ENCODE measurements around the gene HS2ST1. TPM values are rescaled to one million over a fixed set of nuclear protein-coding genes. Genes with fewer than 3 reads are reported as not detected.

The HS2ST1 gene
- total RNA-seq, 1 donor from 2014 or later, result 13.4 TPM

DNA sequence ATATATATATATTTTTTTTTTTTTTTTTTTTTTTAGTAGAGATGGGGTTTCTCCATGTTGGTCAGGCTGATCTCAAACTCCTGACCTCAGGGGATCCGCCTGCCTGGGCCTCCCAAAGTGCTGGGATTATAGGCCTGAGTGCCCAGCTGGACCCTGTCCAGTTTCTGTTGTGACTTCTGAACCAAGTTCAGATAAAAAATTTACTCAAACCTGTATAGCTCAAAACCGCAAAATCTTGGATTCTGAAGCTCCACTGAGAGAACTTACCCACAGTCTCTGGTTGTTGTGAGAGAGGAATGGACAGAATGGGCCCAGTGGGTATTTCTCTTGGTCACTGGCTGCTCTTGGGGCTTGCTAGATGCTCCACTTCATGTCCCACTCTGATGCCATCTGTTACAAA lies 76.4 kb downstream of the HS2ST1 start:
- no peak for DNase-seq (ENCODE audit: low read depth)
- H3K27me3 ChIP-seq (ENCODE audit: control insufficient read depth, insufficient read depth, low read length), result no peaks in the 10 kb centered on the region
- H3K36me3 ChIP-seq (ENCODE audit: control insufficient read depth, insufficient read depth, low read length), result no peaks in the 10 kb centered on the region
- no peak overlapping the region for H3K4me3 ChIP-seq (ENCODE audit: low read depth, low read length)
- TF ChIP-seq, protein P1, sequence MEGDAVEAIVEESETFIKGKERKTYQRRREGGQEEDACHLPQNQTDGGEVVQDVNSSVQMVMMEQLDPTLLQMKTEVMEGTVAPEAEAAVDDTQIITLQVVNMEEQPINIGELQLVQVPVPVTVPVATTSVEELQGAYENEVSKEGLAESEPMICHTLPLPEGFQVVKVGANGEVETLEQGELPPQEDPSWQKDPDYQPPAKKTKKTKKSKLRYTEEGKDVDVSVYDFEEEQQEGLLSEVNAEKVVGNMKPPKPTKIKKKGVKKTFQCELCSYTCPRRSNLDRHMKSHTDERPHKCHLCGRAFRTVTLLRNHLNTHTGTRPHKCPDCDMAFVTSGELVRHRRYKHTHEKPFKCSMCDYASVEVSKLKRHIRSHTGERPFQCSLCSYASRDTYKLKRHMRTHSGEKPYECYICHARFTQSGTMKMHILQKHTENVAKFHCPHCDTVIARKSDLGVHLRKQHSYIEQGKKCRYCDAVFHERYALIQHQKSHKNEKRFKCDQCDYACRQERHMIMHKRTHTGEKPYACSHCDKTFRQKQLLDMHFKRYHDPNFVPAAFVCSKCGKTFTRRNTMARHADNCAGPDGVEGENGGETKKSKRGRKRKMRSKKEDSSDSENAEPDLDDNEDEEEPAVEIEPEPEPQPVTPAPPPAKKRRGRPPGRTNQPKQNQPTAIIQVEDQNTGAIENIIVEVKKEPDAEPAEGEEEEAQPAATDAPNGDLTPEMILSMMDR (IDR thresholded peaks at IDR 0.05; ENCODE audit: insufficient read depth, low read length, poor library complexity, severe bottlenecking), result no peak

DNA sequence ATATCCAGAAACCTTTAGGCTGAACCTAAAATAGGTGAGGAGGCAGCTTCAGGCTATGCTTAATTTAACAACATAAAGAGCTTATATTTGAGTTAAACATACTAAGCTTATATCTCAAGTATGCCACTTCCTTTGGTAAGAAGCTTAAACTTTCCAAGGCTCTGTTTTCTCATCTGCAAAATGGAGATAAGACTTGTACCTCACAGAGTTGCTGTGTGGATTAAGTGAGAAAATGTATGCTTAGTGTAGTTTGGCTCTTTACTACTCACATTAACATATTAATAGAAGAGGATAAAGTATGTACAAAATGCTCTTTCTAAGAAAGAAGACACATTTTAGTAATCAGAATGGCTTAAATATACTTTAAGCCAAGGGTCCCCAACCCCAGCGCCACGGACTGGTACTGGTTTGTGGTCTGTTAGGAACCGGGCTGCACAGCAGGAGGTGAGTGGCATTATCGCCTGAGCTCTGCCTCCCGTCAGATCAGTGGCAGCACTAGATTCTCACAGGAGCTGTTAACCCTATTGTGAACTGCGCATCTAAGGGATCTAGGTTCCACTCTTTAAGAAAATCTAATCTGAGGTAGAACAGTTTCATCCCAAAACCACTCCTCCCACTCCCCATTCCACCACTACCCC lies 77.2 kb downstream of the HS2ST1 start:
- TF ChIP-seq, protein P1 (IDR thresholded peaks at IDR 0.05; ENCODE audit: insufficient read depth, low read length, poor library complexity, severe bottlenecking), result no peak
- no peaks in the 10 kb centered on the region for H3K36me3 ChIP-seq (ENCODE audit: control insufficient read depth, insufficient read depth, low read length)

DNA sequence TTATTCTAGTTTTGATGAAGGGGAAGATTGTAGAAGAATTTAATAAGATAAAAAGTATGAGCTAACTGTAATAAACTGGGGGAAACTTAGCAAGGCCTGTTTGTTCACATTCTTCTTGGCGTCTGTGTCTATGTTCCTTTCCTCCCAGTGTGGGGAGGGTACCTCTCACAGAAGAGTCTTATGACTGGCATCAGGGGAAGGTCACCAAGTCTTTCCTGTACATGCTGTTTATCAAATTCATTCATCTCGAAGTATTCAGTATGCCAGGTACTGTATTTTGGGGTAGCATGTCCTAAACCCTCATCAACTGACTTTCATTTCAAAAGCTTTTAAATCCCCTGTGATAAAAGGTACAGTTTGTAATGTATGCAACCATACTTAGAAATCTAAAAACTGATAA lies 78.4 kb downstream of the HS2ST1 start:
- Histone ChIP-seq H3K4me3 (ENCODE audit: low read depth, low read length) (no peak overlapping the region), H3K27me3 (ENCODE audit: control insufficient read depth, insufficient read depth, low read length) (no peaks in the 10 kb centered on the region), H3K36me3 (ENCODE audit: control insufficient read depth, insufficient read depth, low read length) (no peaks in the 10 kb centered on the region)
- DNase-seq (ENCODE audit: low read depth), result no peak
- TF ChIP-seq, protein P1 (IDR thresholded peaks at IDR 0.05; ENCODE audit: insufficient read depth, low read length, poor library complexity, severe bottlenecking), result no peak

More for the DNA sequence above, 77.2 kb downstream of the HS2ST1 start:
- Histone ChIP-seq H3K4me3 (ENCODE audit: low read depth, low read length) (no peak overlapping the region), H3K27me3 (ENCODE audit: control insufficient read depth, insufficient read depth, low read length) (no peaks in the 10 kb centered on the region)
- no peak for DNase-seq (ENCODE audit: low read depth)

DNA sequence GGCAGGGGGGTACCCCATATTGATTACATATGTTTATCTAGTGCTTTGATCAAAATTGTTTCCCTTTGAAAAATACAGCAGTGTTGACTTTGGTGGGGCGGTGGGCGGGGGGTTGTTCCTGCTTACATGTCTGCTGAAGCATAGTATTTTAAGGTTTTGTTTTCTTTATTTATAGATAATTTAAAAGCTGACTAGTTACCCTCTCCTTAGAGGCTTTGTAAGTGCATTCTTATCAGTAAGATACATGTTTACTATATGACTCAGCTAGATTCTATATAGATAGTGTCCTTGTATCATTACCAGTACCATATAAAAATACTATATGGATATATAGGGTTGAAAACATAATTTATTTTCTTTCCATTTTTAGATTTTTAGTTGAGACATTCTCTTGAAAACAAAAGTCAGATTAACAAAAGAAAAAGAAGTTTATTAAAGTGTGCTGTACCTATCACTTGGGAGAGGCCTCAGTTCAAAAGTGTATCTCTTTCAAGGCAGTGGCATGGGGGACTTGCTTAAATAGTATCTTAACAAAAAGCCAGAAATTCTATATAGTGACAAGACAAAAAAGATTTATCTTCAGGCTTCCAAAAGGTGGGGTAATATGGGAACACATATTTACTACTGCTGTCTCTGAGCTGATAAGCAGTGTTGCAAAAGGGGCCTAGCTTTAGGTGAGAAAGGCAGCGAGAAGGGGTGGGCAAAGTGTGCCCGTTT lies 79.0 kb downstream of the HS2ST1 start:
- Histone ChIP-seq H3K27me3 (ENCODE audit: control insufficient read depth, insufficient read depth, low read length) (no peaks in the 10 kb centered on the region), H3K36me3 (ENCODE audit: control insufficient read depth, insufficient read depth, low read length) (no peaks in the 10 kb centered on the region), H3K4me3 (ENCODE audit: low read depth, low read length) (no peak overlapping the region)
- TF ChIP-seq, protein P1 (IDR thresholded peaks at IDR 0.05; ENCODE audit: insufficient read depth, low read length, poor library complexity, severe bottlenecking), result no peak
- DNase-seq (ENCODE audit: low read depth), result no peak

DNA sequence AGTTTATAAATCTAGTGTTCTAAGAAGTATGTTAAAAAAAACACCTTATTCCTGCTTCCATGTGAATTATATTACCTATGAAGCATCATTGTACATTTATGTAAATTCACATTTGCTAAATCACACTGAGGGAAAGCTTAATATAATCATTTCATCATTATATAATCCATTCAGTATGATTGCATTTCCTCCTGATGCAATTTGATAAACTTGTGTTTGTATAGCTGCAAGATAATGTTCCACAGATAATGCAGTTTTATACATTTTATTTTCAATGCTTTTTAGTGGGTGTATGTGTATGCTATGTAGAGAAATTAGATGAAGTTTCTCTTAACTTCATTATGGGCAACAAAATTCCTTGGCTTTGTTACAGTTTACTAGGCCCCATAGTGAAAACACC lies 79.6 kb downstream of the HS2ST1 start:
- no peaks in the 10 kb centered on the region for H3K27me3 ChIP-seq (ENCODE audit: control insufficient read depth, insufficient read depth, low read length)
- no peak for DNase-seq (ENCODE audit: low read depth)
- no peaks in the 10 kb centered on the region for H3K36me3 ChIP-seq (ENCODE audit: control insufficient read depth, insufficient read depth, low read length)
- TF ChIP-seq, protein P1 (IDR thresholded peaks at IDR 0.05; ENCODE audit: insufficient read depth, low read length, poor library complexity, severe bottlenecking), result no peak
- H3K4me3 ChIP-seq (ENCODE audit: low read depth, low read length), result no peak overlapping the region
